GM10847 (cell line): ENCODE measurements around the gene CCDC187.

Experiments used
- POLR2A ChIP-seq: IDR thresholded peaks from 2 replicates; pipeline ENCODE4 v1.6.1; 2011; ENCODE audit not compliant: insufficient read length; ENCODE audit errors: extremely low read depth

The CCDC187 gene

DNA sequence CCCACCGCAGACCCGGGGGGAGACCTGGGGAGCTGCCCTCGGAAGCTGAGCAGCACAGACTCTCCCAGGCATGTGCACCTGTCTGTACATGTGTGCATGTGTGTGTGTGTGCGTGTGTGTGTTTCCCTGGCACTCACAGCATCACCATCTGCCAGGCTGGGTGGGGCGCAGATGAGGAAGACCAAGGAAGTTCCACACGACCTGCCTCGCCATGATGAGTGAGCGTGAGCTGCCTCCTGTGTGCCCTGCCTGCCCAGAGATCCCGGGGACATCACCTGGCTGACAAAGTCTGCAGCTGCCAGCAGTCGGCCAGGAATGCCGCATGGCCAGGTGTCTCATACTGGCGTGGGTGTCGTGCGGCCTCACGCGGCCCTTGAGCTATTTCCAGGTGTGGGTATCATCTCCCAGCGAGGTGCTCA is 19.5 kb upstream of the CCDC187 start:
- no peak for TF ChIP-seq POLR2A

DNA sequence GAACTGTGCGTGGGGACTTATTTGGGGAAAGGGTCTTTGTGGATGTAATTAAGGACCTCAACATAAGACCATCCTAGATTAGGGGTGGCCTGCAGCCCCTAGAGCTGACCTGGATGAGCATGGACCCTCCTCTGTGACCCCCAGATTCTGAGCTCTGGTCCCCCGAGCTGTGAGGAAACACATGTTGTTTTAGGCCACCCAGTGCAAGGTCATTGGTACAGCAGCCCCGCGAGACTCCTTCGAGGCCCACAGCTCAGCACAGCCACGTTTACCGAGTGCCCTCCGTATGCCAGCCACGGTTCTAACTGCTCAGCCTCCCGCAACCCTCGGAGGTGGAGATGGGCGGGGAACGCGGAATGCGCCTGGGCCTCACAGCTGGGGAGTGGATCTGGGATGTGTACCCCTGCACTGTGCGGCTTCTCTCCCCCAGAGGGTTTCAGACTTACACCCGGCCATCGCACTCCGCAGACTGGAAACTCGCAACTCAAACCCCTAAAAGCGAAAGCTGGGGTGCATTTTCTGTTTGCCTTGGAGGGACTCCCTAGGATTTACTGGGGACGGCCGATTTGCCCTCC is 18.9 kb upstream of the CCDC187 start:
- no peak for TF ChIP-seq POLR2A

DNA sequence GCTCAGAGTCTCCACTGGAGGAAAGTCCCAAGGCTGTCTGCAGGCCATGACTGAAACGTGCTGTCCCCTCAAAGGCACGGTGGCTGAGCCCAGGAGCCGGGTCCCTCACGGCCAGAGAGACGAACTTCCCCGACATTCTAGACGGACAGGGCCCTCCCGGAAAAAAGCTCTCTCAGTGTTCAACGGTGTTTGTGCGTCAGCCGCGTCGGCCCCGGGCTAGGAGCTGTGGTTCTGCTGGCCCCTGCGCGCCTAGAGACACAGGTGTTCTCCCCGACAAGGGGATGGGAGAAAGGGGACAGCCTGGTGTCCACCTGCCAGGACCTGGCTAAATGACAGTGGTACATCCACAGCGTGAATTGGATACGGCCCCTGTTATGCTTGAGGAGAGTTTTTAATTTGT is 17.7 kb upstream of the CCDC187 start:
- TF ChIP-seq POLR2A = no peak

GRCh38 chr9:136318776-136319241 is 14.9 kb upstream of the CCDC187 start:
- TF ChIP-seq POLR2A = no peak

- TF ChIP-seq POLR2A = no peak
Observed at GRCh38 chr9:136318111-136318775, 14.3 kb upstream of the CCDC187 start.

GRCh38 chr9:136317695-136318094 is 13.8 kb upstream of the CCDC187 start:
- TF ChIP-seq POLR2A = no peak

DNA sequence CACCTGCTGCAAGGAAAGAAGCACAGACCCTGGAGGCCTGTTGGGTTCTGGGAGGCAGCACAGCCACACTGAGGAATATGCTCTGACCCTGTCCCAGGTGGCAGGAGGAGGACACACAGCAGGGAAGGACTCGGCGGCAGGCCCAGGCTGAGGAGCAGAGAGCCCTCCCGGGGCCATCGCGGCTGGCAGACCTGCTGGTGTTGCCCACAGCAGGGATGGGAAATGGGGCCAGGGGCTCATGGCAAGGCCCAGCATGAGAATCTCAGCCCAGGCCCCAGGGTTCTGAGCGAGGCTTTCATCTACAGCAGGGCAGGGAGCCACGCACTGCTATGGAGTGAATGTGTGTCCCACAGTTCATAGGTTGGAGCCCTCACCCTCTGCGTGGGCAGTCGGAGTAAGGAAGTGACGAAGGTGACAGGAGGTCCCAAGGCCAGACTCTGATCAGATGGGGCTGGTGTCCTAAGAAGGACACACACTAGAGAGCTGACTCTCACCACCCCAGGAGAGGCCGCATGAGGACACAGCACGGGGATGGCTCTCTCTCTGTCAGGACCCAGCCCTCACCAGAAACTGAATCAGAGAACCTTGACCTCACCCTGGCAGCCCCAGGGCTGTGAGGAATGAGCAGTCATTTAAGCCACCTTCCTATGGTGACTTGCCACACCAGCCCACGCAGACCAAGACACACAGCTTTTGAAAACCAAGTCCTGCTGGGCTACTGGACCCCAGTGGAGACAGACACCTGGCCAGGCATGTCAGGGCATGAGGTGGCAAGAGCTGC is 13.2 kb upstream of the CCDC187 start:
- TF ChIP-seq POLR2A = no peak

GRCh38 chr9:136316271-136316751 is 12.4 kb upstream of the CCDC187 start:
- no peak for TF ChIP-seq POLR2A

GRCh38 chr9:136314944-136315343 is 11.1 kb upstream of the CCDC187 start:
- TF ChIP-seq POLR2A = no peak

DNA sequence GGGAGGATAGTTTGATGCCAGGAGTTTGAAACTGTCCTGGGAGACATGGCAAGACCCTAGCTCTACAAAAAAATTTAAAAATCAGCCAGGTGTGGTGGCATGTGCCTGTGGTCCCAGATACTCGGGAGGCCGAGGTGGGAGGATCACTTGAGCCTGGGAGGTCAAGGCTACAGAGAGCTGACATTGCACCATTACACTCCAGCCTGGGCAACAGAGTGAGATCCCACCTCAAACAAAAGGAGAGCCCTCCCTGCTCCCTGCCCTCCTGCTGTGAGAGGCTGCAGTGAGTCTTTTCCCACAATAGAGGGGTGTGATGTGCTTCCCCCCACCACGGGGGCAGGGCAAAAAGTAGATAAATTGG is 10.1 kb upstream of the CCDC187 start:
- TF ChIP-seq POLR2A = no peak

DNA sequence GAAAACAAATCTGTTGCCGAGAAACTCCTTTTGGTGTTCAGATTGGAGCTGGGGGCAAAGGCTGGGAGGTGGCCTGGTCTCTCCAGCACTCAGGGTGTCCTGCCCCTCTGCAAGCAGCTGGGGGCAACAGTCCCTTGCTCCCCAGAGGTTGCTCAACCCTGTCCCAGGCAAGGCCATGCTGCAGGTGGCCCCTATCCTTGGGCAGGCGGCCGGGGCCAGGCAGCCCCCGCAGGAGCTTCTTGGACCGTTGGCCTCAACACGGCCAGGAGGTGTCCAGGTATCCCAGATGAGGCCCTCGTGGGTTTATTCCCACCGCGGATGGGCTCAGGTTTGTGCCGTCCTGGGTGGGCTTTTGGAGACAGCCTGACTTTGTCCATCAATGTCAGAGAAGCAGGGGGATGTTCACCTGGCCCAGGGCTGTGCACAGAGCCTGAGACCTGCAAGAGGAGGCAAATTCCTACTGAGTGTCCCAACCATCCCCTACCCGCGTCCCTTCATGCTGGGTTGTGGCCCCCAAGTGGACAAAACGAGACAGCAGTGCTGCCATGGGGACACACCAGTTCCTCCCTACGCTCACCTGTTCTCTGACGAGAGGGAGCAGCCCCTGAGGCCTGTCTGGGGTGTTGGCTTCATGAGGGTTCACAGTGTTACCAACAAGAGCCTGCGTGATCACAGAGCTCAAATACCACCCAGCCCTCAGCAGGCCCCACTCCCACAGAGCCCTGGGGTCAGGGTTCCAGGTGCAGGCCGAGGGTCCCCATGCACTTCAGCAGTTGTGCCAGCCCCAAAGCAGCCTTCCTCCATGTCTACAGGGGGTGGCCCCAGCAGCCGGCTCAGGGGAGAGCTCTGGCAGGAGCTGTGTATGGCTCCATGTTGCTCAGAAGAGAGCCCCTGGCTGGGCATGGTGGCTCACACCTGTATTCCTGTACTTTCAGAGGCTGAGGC is 9.5 kb upstream of the CCDC187 start:
- no peak for TF ChIP-seq POLR2A

- no peak for TF ChIP-seq POLR2A
Observed at GRCh38 chr9:136312436-136312835, 8.5 kb upstream of the CCDC187 start.

- no peak for TF ChIP-seq POLR2A
Observed at GRCh38 chr9:136312009-136312375, 8.1 kb upstream of the CCDC187 start.

- TF ChIP-seq POLR2A = no peak
Observed at GRCh38 chr9:136311051-136312008, 7.4 kb upstream of the CCDC187 start.
